ENCODE measurements around the gene SLAMF9.

The SLAMF9 gene

DNA sequence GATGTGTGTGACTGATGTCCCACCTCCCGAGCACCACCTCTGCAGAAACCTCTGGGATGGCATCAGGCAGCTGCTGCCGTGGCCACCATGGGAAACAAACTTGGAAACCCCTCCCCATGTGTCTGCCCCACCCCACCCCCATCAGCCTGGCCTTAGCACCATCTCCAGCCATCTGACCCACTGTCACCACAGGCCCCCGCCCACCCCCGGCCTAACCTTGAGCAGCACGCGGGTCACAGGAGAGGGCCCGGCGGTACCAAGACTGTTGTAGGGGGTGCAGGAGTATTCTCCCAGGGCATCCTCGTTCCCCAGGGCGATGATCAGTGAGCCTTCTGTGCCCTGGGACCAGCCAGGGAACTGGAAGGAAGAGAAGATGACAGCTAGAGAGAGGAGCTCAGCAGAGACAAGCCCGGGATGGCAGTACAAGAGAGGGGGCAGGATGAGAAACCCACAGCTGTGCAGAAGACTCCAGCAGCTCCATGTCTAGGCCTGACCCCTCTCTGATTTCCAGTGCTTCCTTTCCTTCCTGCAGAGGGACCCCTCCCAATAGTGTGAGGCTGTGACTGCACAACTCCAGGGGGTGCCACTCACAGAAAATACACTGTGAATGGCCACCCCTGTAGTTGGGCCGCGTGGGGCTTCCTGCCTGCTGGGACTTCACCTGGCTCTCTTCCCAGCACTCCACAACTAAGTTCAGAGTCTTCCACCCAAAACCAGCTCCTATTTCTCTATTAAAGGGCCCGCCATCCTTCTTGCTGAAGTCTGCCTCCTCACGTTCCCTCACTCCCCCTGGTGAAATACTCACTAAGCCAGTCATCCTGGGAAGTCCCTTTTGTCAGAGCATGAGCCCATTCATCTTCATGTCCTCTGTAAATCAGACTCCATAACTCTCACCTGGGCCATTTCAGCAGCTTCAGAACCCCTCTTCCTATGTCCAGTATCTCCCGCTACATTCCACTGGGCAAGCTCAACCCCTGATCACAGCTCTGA lies 21.4 kb downstream of the SLAMF9 start:
- no peak for DNase-seq

GRCh38 chr1:159931795-159932173 lies 22.3 kb downstream of the SLAMF9 start:
- DNase-seq = no peak

DNA sequence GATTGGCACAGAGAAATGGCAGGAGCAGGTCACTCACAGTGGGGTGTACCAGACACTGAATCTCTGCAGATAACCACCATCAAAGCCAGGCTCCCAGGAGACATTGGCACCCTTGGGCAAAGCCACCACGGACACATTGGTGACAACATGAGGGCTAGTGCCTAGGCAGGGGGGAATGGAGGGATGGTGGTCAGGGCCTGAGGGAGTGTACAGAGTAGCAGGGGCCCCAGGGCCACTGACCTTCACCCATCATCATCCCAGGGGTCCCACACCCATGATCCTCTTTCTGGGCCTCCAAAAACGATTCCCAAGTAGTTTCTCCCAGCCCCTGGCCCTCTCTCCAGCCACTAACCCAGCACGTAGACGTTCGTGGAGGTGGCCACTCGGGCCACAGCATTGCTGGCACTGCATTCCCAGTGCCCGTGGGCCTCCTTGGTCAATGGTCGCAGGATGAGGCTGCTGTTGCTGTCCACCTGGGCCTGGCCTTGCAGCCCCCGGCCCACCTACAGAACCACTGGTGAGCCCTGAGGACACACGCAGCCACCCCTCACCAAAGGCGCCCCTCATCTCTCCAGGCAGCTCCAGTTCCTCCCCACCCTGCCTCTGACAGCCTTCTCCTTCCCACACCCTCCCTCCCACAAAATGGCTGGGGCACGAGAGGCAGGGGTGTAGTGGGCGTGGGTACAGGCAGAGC lies 22.8 kb downstream of the SLAMF9 start:
- no peak for DNase-seq

GRCh38 chr1:159930634-159931033 lies 23.4 kb downstream of the SLAMF9 start:
- no peak for DNase-seq

GRCh38 chr1:159930216-159930615 lies 23.8 kb downstream of the SLAMF9 start:
- no peak for DNase-seq

- no peak for DNase-seq
Observed at GRCh38 chr1:159929155-159930051, 24.6 kb downstream of the SLAMF9 start.

GRCh38 chr1:159928491-159929050 lies 25.5 kb downstream of the SLAMF9 start:
- no peak for DNase-seq

- no peak for DNase-seq
Observed at GRCh38 chr1:159927849-159928431, 26.1 kb downstream of the SLAMF9 start.

DNA sequence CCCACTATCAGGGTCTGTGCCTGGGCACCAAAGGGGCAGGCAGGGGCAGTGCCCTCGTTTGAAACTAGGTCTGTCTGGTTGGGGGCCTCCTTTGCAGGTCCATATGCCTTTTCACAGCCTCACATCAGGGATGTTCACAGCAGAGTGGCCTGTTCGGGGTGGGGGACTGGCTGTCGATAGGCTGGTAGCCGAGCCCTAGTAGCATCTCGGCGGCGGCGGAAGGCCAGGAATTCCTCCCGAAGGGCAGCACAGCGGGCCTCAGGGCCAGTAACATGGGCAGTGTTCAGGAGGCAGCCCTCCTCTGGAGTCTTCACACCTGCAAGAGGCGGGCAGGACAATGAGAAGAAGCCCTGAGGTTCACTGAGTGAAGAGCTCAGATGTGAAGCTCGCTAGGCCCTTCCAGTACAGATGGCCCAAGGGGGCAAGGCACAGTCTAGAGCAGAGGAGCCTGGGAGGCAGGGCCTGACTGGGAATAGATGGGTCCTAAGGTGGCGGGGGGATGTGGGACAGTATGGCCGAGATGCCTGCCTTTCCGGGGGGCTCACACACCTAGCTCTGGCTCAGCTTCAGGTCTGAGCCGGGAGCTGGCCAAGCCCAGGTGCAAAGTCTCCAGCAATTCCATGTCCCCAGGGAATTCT lies 26.7 kb downstream of the SLAMF9 start:
- no peak for DNase-seq

GRCh38 chr1:159925719-159926078 lies 28.3 kb downstream of the SLAMF9 start:
- DNase-seq = no peak

DNA sequence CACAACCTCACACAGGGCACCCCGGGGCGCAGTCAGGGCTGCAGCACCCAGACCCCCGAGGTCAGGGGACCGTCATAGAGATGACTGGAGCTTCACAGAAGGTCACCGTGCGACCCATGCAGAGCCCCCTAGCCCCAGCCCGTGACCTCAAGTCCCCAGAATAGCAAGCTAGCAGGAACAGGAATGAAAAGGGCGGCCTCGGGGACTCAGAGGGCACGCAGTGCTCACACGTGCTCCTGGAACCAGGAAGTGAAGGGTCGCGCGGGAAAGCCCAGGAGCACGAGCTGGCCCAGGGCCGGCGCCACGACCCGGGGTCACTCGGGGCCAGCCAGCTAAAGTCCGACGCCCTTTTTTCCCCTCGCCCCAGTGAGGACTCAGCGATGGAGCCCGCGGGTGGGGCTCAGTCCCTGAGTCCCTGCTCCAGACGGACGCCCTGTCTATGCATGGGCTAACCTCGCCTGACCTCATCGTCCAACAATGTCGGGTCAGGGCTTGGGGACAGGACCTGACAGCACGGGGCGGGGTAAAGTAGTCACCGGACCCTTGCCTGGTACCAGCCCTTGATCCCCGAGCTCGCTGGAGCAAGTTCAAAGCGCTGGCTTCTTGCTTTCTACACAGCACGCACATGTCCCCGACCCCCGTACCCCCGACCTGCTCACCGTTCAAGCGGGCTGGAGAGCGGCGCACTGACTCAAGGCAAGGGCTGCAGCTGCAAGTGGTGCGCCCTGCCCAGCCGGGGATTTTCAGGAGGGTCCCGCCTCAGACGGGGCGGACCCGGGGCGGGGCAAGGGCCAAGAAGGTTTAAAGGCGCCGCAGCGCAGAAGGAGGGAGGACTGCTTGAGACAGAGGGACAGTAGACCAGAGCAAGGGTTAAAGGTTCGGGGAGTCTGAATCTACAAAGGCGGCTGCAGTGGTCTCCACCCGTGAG lies 29.0 kb downstream of the SLAMF9 start, which contains the start of gene TAGLN2:
TAGLN2 (minus strand) TSS at position 717 of the 928 bp plus-strand sequence. CDS start 4,998 bp downstream, outside the sequence.
- no peak for DNase-seq

GRCh38 chr1:159924025-159924790 lies 29.8 kb downstream of the SLAMF9 start:
- DNase-seq = no peak

DNA sequence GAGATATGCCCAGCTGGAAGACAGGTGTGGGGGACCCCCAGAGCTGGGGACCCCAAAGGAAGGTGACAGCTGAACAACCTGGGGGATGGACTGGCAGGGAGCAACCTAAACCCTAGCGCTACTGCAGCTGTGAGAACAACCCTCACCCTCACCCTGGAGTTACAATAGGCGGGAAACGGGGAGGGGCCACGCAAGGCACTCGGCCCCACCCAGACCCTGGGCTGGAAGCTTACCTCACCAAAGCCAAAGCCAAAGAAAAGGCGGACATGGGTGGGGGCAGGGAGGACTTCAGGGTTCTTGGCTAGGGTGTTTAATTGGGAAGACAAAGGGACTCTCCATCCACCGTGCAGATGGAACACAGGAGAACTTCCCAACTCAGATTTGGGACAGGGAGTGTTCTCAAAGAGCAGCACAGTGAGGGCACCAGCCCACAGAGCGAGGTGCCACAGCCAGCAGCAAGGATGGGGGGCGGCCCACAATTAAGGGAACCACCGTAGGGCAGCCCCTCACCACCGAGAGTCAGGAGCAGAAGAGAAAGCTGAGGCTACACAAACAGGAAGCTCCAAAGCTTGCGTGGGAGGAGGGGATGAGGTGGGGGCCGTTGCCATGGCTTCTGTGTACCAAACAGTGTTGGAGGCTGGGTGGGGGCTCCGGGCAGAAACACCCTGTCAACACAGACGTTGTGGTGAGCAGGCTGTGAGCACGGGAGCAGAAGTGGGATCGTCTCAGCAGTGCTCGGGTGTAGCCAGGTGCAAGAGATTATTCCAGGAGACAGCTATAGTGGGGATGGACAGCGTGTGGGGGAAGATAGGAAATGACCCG lies 30.6 kb downstream of the SLAMF9 start:
- DNase-seq = peak; percentile 55

DNA sequence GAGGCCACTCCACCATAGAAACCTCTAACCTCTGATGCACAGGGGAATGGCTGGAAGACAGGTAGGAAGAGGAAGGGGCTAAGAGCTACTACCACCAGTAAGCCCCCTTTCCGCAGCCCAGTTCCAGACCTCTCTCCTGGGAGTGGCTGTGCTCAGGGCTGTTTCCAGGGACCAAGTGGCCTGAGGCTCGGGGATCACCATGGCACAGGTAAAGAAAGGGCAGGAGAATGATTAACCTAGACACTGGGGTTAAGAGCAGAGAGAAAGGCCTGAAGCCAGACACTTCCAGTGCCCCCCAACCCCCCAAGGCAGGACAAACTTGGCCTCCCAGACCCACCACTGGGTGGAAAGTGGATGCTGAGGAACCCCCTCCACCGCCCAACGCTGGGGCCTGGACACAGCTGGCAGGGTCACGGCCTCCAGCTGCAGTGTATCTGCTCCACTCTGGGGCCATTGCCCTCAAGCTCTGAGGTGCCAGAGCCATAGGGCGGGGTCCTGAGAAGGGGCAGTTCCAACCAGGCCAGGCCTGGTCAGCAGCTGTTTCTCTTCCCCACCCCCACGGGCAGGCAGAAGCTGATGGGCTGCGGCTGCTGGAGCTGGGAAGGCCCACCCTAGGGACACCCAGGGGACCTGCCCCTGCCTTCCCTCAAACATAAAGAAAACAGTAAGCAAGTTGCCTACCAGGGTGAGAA lies 31.4 kb downstream of the SLAMF9 start:
- peak; percentile 31 for DNase-seq

- DNase-seq = no peak
Observed at GRCh38 chr1:159921700-159922504, 32.1 kb downstream of the SLAMF9 start.

DNA sequence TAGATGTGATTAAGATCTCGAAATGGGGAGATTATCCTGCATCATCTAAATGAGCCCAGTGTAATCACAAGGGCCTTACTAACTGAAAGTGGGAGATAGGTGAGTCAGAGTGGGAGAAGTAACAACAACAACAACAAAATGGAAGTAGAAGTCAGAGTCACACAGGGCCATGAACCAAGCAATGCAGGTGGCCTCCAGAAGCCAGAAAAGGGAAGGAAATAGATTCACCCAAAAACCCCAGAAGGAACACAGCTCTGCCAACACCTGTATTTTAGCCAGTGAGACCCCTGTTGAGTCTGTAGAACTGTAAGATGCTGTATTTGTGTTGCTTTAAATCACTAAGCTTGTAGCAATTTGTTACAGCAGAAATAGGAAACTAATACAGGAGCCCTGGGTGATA lies 32.8 kb downstream of the SLAMF9 start:
- no peak for DNase-seq

GRCh38 chr1:159920651-159921050 lies 33.4 kb downstream of the SLAMF9 start:
- no peak for DNase-seq

All from NCI-H1092 treated with DMSO at 0.1 percent for 48 hours (cell line).